SIG-M5 treated with dmso at 0.1 percent for 504 hours (cell line): ENCODE measurements around the gene GBA3.

ENCODE experiments used
- DNase-seq: peaks from one replicate; lab custom pipeline; 2025; ENCODE audit not compliant: unreplicated experiment; lab: John Stamatoyannopoulos, UW

The GBA3 gene

GRCh38 chr4:22695029-22695428 lies 2.3 kb downstream of the GBA3 start:
- no peak for DNase-seq

GRCh38 chr4:22695917-22696316 lies 3.2 kb downstream of the GBA3 start:
- DNase-seq: no peak

- no peak for DNase-seq
Measured at GRCh38 chr4:22703912-22704311, 11.2 kb downstream of the GBA3 start.

GRCh38 chr4:22707390-22707789 lies 14.7 kb downstream of the GBA3 start:
- no peak for DNase-seq

GRCh38 chr4:22708961-22709360 lies 16.2 kb downstream of the GBA3 start:
- DNase-seq: no peak

GRCh38 chr4:22712105-22712504 lies 19.4 kb downstream of the GBA3 start:
- no peak for DNase-seq

- DNase-seq: no peak
Measured at GRCh38 chr4:22712529-22712928, 19.8 kb downstream of the GBA3 start.

- no peak for DNase-seq
Measured at GRCh38 chr4:22713841-22714240, 21.1 kb downstream of the GBA3 start.

- DNase-seq: no peak
Measured at GRCh38 chr4:22719218-22719617, 26.5 kb downstream of the GBA3 start.

GRCh38 chr4:22720091-22720490 lies 27.4 kb downstream of the GBA3 start:
- no peak for DNase-seq

- no peak for DNase-seq
Measured at GRCh38 chr4:22721204-22721603, 28.5 kb downstream of the GBA3 start.

- no peak for DNase-seq
Measured at GRCh38 chr4:22730021-22730420, 37.3 kb downstream of the GBA3 start.

GRCh38 chr4:22733816-22734215 lies 41.1 kb downstream of the GBA3 start:
- no peak for DNase-seq

- DNase-seq: no peak
Measured at GRCh38 chr4:22736912-22737311, 44.2 kb downstream of the GBA3 start.

GRCh38 chr4:22739968-22740367 lies 47.2 kb downstream of the GBA3 start:
- DNase-seq: no peak

GRCh38 chr4:22741744-22742143 lies 49.0 kb downstream of the GBA3 start:
- DNase-seq: no peak

- DNase-seq: no peak
Measured at GRCh38 chr4:22743290-22743689, 50.6 kb downstream of the GBA3 start.

GRCh38 chr4:22744478-22745062 lies 51.8 kb downstream of the GBA3 start:
- no peak for DNase-seq

GRCh38 chr4:22745234-22745633 lies 52.5 kb downstream of the GBA3 start:
- DNase-seq: no peak

GRCh38 chr4:22754116-22754515 lies 61.4 kb downstream of the GBA3 start:
- no peak for DNase-seq

GRCh38 chr4:22762548-22762947 lies 69.8 kb downstream of the GBA3 start:
- no peak for DNase-seq

GRCh38 chr4:22764183-22764582 lies 71.4 kb downstream of the GBA3 start:
- DNase-seq: no peak

- no peak for DNase-seq
Measured at GRCh38 chr4:22766068-22766467, 73.3 kb downstream of the GBA3 start.
